Neural crest cell (in vitro differentiated cells): ENCODE measurements around the gene ELOVL2. TPM values are rescaled to one million over a fixed set of nuclear protein-coding genes. Genes with fewer than 3 reads are reported as not detected.

Source experiments
- DNase-seq: peaks from one replicate; pipeline ENCODE4 v3.0.0; 2021; ENCODE audit warnings: low read depth, mixed read lengths, low spot score
- H3K27ac Mint-ChIP-seq: one replicate; pipeline ENCODE4 v1.8.0; 2021; ENCODE audit warnings: mild to moderate bottlenecking, mixed read lengths; ENCODE audit not compliant: unreplicated experiment
- H3K27me3 Mint-ChIP-seq: 2 replicates; pipeline ENCODE4 v1.8.0; 2021; ENCODE audit warnings: low read depth, mild to moderate bottlenecking, mixed read lengths
- H3K36me3 Mint-ChIP-seq: 2 replicates; pipeline ENCODE4 v1.8.0; 2021; ENCODE audit warnings: low read depth, mild to moderate bottlenecking, mixed read lengths
- H3K4me1 Mint-ChIP-seq: 2 replicates; pipeline ENCODE4 v1.8.0; 2021; ENCODE audit warnings: mixed read lengths
- H3K4me3 Mint-ChIP-seq: one replicate; pipeline ENCODE4 v1.8.0; 2021; ENCODE audit warnings: mild to moderate bottlenecking, mixed read lengths
- H3K9me3 Mint-ChIP-seq: 2 replicates; pipeline ENCODE4 v1.8.0; 2021; ENCODE audit warnings: mixed read lengths
- total RNA-seq: library from RNA; stranded (reverse); gene quantifications from 2 replicates; pipeline ENCODE4 v1.2.1, GENCODE V29; 2021
- TF ChIP-seq, protein P1 (sequence below): fragments of 200-600 bp; sonication (generic); conservative IDR thresholded peaks from 2 replicates; pipeline ENCODE4 v1.5.0; 2021; ENCODE audit warnings: antibody characterized with exemption, mild to moderate bottlenecking

Gene ELOVL2
- total RNA-seq, 1 donor from 2014 or later, result 12.8 TPM

- peaks cover 14% of the 10 kb centered on the region for H3K36me3 Mint-ChIP-seq
- H3K4me3 Mint-ChIP-seq, result no peak overlapping the region
- H3K27ac Mint-ChIP-seq, result no peak overlapping the region
Measured at GRCh38 chr6:10960171-10960570, 83.9 kb downstream of the ELOVL2 start.

DNA sequence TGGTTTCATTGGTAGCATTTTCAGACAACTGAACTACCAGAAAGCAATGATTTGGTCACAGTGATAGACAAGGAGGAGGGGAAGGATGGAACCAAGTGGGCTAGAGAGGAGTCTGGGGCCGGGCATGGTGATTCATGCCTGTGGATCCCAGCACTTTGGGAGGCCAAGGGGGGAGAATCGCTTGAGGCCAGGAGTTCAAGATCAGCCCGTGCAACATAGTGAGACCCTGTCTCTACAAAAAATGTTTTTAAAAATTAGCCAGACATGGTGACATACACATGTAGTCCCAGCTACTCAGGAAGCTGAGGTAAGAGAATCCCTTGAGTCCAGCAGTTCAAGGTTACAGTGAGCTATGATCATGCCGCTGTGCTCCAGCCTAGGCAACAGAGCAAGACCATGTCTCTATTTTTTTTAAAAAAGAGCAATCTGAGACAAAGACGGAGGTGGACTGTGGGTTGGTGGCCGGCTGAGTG, 86.7 kb downstream of the ELOVL2 start:
- TF ChIP-seq, protein P1, sequence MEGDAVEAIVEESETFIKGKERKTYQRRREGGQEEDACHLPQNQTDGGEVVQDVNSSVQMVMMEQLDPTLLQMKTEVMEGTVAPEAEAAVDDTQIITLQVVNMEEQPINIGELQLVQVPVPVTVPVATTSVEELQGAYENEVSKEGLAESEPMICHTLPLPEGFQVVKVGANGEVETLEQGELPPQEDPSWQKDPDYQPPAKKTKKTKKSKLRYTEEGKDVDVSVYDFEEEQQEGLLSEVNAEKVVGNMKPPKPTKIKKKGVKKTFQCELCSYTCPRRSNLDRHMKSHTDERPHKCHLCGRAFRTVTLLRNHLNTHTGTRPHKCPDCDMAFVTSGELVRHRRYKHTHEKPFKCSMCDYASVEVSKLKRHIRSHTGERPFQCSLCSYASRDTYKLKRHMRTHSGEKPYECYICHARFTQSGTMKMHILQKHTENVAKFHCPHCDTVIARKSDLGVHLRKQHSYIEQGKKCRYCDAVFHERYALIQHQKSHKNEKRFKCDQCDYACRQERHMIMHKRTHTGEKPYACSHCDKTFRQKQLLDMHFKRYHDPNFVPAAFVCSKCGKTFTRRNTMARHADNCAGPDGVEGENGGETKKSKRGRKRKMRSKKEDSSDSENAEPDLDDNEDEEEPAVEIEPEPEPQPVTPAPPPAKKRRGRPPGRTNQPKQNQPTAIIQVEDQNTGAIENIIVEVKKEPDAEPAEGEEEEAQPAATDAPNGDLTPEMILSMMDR, result no peak
- DNase-seq, result no peak
- peaks cover 5% of the 10 kb centered on the region for H3K4me1 Mint-ChIP-seq
- H3K9me3 Mint-ChIP-seq, result no peaks in the 10 kb centered on the region
- peaks cover 3% of the 10 kb centered on the region for H3K36me3 Mint-ChIP-seq
- H3K4me3 Mint-ChIP-seq, result no peak overlapping the region
- H3K27me3 Mint-ChIP-seq, result no peaks in the 10 kb centered on the region
- H3K27ac Mint-ChIP-seq, result no peak overlapping the region

More at GRCh38 chr6:10960171-10960570, 83.9 kb downstream of the ELOVL2 start:
- H3K9me3 Mint-ChIP-seq, result peaks cover 2% of the 10 kb centered on the region
- DNase-seq, result no peak
- TF ChIP-seq, protein P1, result no peak
- no peaks in the 10 kb centered on the region for H3K4me1 Mint-ChIP-seq
- no peaks in the 10 kb centered on the region for H3K27me3 Mint-ChIP-seq

DNA sequence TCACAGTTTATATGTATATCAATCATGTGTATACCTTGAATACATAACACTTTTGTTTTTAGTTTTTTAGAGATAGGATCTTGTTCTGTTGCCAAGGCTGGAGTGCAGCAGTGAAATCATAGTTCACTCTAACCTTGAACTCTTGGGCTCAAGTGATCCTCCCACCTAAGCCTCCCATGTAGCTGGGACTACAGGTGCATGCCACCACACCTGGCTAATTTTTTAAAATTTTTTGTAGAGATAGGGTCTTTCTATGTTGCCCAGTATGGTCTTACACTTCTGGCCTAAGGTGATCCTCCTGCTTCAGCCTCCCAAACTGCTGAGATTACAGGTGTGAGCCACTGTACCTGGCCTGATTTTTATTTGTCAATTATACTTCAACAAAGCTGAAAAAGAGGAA, 87.3 kb downstream of the ELOVL2 start:
- DNase-seq, result no peak
- no peak overlapping the region for H3K4me3 Mint-ChIP-seq
- H3K27me3 Mint-ChIP-seq, result no peaks in the 10 kb centered on the region
- no peak overlapping the region for H3K27ac Mint-ChIP-seq
- TF ChIP-seq, protein P1, result no peak
- H3K9me3 Mint-ChIP-seq, result no peaks in the 10 kb centered on the region
- H3K4me1 Mint-ChIP-seq, result peaks cover 5% of the 10 kb centered on the region
- H3K36me3 Mint-ChIP-seq, result peaks cover 3% of the 10 kb centered on the region

GRCh38 chr6:10954590-10955010, 89.5 kb downstream of the ELOVL2 start:
- Mint-ChIP-seq H3K4me3 (no peak overlapping the region), H3K27ac (no peak overlapping the region), H3K36me3 (peaks cover 3% of the 10 kb centered on the region), H3K27me3 (no peaks in the 10 kb centered on the region), H3K4me1 (peaks cover 5% of the 10 kb centered on the region), H3K9me3 (no peaks in the 10 kb centered on the region)
- DNase-seq, result peak; percentile 92
- TF ChIP-seq, protein P1, result peak; percentile 91

- H3K27me3 Mint-ChIP-seq, result no peaks in the 10 kb centered on the region
- no peak overlapping the region for H3K4me3 Mint-ChIP-seq
- peaks cover 6% of the 10 kb centered on the region for H3K36me3 Mint-ChIP-seq
- DNase-seq, result no peak
- no peaks in the 10 kb centered on the region for H3K9me3 Mint-ChIP-seq
- H3K27ac Mint-ChIP-seq, result no peak overlapping the region
- H3K4me1 Mint-ChIP-seq, result peaks cover 5% of the 10 kb centered on the region
- TF ChIP-seq, protein P1, result peak; percentile 65
Measured at GRCh38 chr6:10951675-10952282, 92.3 kb downstream of the ELOVL2 start.
